Measurements from ENCODE around the gene OXCT1.

DNA sequence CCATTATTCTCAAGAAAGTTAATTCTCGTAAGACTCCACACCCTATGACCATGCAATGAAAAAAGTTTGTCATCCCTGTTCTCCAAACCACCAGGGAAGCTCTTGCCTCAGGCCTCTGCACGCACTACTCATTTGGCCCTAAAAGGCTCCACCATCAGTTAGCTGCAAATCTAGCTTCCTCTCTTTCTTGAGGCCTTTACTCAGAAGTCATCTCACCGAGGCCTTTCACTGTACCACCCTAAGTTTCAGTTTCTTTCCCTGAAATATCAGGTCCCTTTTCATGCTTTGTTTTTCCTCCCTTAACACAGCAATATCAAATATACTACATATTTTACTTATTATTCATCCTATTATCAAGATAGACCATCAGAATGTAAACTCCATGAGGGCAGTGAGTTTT lies 39.1 kb downstream of the OXCT1 start:
- TF ChIP-seq, protein P1, sequence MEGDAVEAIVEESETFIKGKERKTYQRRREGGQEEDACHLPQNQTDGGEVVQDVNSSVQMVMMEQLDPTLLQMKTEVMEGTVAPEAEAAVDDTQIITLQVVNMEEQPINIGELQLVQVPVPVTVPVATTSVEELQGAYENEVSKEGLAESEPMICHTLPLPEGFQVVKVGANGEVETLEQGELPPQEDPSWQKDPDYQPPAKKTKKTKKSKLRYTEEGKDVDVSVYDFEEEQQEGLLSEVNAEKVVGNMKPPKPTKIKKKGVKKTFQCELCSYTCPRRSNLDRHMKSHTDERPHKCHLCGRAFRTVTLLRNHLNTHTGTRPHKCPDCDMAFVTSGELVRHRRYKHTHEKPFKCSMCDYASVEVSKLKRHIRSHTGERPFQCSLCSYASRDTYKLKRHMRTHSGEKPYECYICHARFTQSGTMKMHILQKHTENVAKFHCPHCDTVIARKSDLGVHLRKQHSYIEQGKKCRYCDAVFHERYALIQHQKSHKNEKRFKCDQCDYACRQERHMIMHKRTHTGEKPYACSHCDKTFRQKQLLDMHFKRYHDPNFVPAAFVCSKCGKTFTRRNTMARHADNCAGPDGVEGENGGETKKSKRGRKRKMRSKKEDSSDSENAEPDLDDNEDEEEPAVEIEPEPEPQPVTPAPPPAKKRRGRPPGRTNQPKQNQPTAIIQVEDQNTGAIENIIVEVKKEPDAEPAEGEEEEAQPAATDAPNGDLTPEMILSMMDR (IDR thresholded peaks at IDR 0.05; ENCODE audit: low read depth, low read length), result no peak
- TF ChIP-seq POLR2A (IDR thresholded peaks at IDR 0.05; ENCODE audit: extremely low read depth, insufficient read length) (no peak), MYC (IDR thresholded peaks at IDR 0.05; ENCODE audit: low read depth, low read length) (no peak)
- TF ChIP-seq, protein P2, sequence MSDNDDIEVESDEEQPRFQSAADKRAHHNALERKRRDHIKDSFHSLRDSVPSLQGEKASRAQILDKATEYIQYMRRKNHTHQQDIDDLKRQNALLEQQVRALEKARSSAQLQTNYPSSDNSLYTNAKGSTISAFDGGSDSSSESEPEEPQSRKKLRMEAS (IDR thresholded peaks at IDR 0.05; ENCODE audit: low read depth, low read length), result no peak
